WI38 (cell line): ENCODE measurements around the gene CDNF.

Experiments
- H3K4me3 ChIP-seq: 2 replicates; pipeline ENCODE4 v1.5.1; 2011; ENCODE audit warnings: low read depth, mild to moderate bottlenecking, control low read depth, low read length
- CTCF ChIP-seq: IDR thresholded peaks from 2 replicates; pipeline ENCODE4 v1.5.1; 2012; ENCODE audit warnings: low read depth, mild to moderate bottlenecking, control low read depth, low read length

The CDNF gene

GRCh38 chr10:14774214-14774580, 63.6 kb downstream of the CDNF start:
- TF ChIP-seq CTCF: no peak
- H3K4me3 ChIP-seq: no peak overlapping the region

- no peak overlapping the region for H3K4me3 ChIP-seq
- TF ChIP-seq CTCF: no peak
Observed at GRCh38 chr10:14773551-14774213, 64.2 kb downstream of the CDNF start.

- TF ChIP-seq CTCF: no peak
- H3K4me3 ChIP-seq: no peak overlapping the region
Observed at GRCh38 chr10:14772399-14772798, 65.4 kb downstream of the CDNF start.

GRCh38 chr10:14770927-14771326, 66.9 kb downstream of the CDNF start:
- H3K4me3 ChIP-seq: no peak overlapping the region
- TF ChIP-seq CTCF: no peak
